ENCODE results near the gene CALY. TPM values are rescaled to one million over a fixed set of nuclear protein-coding genes. Genes with fewer than 3 reads are reported as not detected.

CALY gene
- total RNA-seq, 1 donor from 2014 or later, result 4.7 TPM

DNA sequence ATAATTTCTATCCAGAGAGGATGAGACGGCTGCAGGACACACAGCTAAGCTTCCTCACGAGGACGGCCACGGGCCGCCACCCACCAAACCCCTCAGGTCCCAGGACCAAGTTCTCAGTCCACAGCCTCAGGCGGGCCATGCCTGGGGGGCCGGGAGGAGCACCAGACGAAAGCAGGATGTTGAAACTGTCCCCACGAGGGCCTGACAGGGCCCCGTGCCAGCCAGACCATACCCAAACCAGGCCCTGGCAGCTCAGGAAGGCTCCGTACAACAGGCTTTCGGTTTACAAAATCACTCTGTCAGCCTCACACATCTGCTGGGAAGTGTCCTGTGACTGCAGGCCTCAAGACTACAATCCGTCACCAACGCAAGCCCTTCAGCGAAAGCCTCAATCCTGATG, 42.5 kb downstream of the CALY start:
- TF ChIP-seq POLR2A (IDR thresholded peaks at IDR 0.05) (no peak), POLR2AphosphoS5 (IDR thresholded peaks at IDR 0.05; ENCODE audit: insufficient read depth in 1 of 2, low read depth in 1 of 2) (no peak)
- no peaks in the 10 kb centered on the region for H3K9me3 ChIP-seq
- H3K27me3 ChIP-seq, result no peaks in the 10 kb centered on the region
- peaks cover 0 to 84% of the 10 kb centered on the region in 2 donors for H3K36me3 ChIP-seq
- H3K4me1 ChIP-seq, result no peaks in the 10 kb centered on the region
- intact Hi-C loops (cut with DNase I), result no loop called here
- H3K27ac ChIP-seq, result no peak overlapping the region
- no peak overlapping the region for H3K4me3 ChIP-seq
- no peak for DNase-seq (ENCODE audit: extremely low spot score in 2 of 2)

DNA sequence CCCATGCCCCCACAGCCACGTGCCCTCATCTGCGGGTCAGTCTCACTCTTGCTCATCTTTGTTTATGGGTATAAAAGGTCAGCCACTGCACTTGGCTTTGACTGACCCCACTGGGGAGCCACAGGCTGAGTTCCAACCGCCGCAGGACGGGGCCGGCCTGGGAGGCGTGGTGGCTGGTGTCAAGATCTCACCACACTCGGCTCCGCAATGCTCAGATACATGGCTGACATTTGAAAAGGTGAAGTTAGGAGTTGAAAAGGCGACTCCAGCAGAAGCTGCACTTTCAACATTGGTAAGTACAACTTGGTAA, 42.9 kb downstream of the CALY start:
- TF ChIP-seq, protein P1, sequence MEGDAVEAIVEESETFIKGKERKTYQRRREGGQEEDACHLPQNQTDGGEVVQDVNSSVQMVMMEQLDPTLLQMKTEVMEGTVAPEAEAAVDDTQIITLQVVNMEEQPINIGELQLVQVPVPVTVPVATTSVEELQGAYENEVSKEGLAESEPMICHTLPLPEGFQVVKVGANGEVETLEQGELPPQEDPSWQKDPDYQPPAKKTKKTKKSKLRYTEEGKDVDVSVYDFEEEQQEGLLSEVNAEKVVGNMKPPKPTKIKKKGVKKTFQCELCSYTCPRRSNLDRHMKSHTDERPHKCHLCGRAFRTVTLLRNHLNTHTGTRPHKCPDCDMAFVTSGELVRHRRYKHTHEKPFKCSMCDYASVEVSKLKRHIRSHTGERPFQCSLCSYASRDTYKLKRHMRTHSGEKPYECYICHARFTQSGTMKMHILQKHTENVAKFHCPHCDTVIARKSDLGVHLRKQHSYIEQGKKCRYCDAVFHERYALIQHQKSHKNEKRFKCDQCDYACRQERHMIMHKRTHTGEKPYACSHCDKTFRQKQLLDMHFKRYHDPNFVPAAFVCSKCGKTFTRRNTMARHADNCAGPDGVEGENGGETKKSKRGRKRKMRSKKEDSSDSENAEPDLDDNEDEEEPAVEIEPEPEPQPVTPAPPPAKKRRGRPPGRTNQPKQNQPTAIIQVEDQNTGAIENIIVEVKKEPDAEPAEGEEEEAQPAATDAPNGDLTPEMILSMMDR (IDR thresholded peaks at IDR 0.05), result no peak
- TF ChIP-seq POLR2A (IDR thresholded peaks at IDR 0.05) (no peak), POLR2AphosphoS5 (IDR thresholded peaks at IDR 0.05; ENCODE audit: insufficient read depth in 1 of 2, low read depth in 1 of 2) (no peak)
- Histone ChIP-seq H3K4me1 (no peaks in the 10 kb centered on the region), H3K36me3 (peaks cover 0 to 84% of the 10 kb centered on the region in 2 donors), H3K9me3 (no peaks in the 10 kb centered on the region), H3K4me3 (no peak overlapping the region), H3K27me3 (no peaks in the 10 kb centered on the region), H3K27ac (no peak overlapping the region)
- DNase-seq (ENCODE audit: extremely low spot score in 2 of 2), result no peak
- intact Hi-C loops (cut with DNase I), result no loop called here

DNA sequence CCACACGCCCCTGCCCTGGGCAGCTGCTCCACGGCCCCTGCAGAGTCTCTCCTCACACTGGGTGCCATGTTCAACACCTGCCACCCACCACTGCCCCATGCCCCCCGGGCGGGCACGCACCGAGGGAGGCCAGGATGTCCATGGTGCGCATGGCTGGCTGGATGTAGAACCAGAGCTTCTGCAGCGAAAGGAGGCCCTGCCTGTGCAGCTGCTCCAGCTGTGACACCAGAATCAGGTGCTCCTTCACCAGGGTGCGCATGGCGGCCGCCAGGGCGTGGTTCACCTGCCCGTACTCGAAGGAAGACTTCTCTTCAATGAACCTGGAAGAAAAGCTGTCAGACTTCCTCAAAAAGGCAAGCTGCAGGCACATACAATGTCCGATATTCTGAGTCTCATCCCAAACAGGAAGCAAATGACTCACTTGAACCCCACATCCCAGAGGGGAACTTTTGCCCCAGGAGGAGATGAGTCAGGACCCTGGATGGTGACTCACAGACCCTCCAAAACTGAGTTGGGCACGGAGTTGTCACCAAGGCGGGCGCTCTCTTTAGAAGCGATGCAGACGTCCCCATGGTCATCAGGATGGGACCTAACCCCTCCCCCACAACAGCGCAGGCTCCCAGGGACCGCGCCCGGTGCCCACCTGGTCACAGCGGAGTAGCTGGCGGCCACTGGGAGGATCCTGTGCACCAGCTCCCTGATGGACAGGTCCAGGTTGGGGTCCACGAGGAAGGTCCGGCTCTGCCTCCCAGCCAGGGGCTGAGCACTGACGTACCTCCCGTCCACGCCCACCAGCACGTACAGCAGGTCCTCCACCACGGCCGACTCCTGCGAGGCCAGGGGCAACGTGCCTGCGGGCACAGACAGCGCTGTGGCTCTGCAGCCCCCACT, 43.5 kb downstream of the CALY start:
- DNase-seq (ENCODE audit: extremely low spot score in 2 of 2), result no peak
- Histone ChIP-seq H3K4me1 (no peaks in the 10 kb centered on the region), H3K9me3 (no peaks in the 10 kb centered on the region), H3K36me3 (peaks cover 0 to 84% of the 10 kb centered on the region in 2 donors), H3K27me3 (no peaks in the 10 kb centered on the region), H3K27ac (no peak overlapping the region), H3K4me3 (no peak overlapping the region)
- intact Hi-C loops (cut with DNase I), result no loop called here
- TF ChIP-seq, protein P1 (IDR thresholded peaks at IDR 0.05), result no peak
- no peak for TF ChIP-seq POLR2A (IDR thresholded peaks at IDR 0.05)

DNA sequence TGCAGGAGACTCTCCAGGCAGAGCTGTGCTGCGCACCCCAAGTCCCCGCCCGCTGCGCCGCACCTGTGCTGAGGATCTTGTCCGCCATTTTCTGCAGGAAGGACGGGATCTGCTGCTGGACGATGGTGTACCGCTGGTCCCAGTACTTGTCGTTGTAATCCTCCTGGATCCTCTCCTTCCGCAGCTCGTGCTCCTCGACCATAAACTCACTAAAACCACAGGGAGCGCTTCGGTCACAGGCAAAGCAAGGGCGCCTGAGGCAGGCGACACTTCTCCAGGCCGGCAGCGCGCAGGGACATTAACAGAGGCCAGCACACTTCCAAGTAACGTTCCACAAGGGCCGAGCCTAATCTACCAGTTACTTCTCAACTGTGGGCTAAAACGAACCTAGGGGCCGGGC, 46.9 kb downstream of the CALY start:
- intact Hi-C loops (cut with DNase I), result no loop called here
- Histone ChIP-seq H3K27me3 (no peaks in the 10 kb centered on the region), H3K27ac (no peak overlapping the region), H3K4me1 (no peaks in the 10 kb centered on the region), H3K9me3 (no peaks in the 10 kb centered on the region), H3K36me3 (peaks cover 0 to 81% of the 10 kb centered on the region in 2 donors), H3K4me3 (no peak overlapping the region)
- TF ChIP-seq, protein P1 (IDR thresholded peaks at IDR 0.05), result no peak
- TF ChIP-seq POLR2A (IDR thresholded peaks at IDR 0.05) (no peak), POLR2AphosphoS5 (IDR thresholded peaks at IDR 0.05; ENCODE audit: insufficient read depth in 1 of 2, low read depth in 1 of 2) (no peak)
- no peak for DNase-seq (ENCODE audit: extremely low spot score in 2 of 2)

DNA sequence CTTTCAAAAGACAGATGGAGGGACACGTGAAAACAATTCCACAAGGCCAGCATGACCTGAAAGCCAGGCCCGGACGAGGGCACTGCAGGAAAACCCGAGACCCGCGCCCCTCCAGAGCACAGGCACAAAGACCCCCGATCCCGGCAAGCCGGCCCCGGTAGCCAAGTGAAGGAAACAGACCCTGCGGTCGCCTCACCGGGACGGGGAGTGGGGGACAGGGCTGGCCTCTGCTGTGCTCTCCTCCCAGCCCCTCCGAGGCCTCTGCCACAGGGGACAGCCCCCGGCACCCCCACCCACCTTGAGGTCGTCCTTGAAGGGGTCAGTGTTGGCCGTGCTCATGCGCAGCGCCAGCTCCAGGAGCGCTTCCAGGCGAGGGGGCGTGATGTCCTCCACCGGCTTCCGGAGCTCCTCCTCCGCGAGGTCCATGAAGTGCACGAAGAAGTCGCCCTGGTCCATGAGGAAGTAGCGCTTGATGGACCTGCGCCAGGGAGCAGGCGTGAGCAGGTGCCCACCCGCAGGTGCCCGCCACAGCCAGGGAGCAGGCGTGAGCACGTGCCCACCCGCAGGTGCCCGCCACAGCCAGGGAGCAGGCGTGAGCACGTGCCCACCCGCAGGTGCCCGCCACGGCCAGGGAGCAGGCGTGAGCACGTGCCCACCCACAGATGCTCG, 48.7 kb downstream of the CALY start:
- no peak for TF ChIP-seq POLR2AphosphoS5 (IDR thresholded peaks at IDR 0.05; ENCODE audit: insufficient read depth in 1 of 2, low read depth in 1 of 2)
- no peak for TF ChIP-seq POLR2A (IDR thresholded peaks at IDR 0.05)
- TF ChIP-seq, protein P1 (IDR thresholded peaks at IDR 0.05), result no peak
- DNase-seq (ENCODE audit: extremely low spot score in 2 of 2), result no peak
- no peaks in the 10 kb centered on the region for H3K27me3 ChIP-seq
- no peaks in the 10 kb centered on the region for H3K9me3 ChIP-seq
- peaks cover 0 to 84% of the 10 kb centered on the region in 2 donors for H3K36me3 ChIP-seq
- intact Hi-C loops (cut with DNase I), result no loop called here
- H3K4me3 ChIP-seq, result no peak overlapping the region
- no peak overlapping the region for H3K27ac ChIP-seq
- H3K4me1 ChIP-seq, result no peaks in the 10 kb centered on the region

Measured in vagina (tissue), 2 donors.